Retinal pigment epithelial cell (primary cell): ENCODE measurements around the gene BAHD1.

Experiments
- DNase-seq: peaks from one replicate; pipeline ENCODE4 v3.0.0-alpha.2; 2010; ENCODE audit warnings: low read depth
- H3K4me3 ChIP-seq: 2 replicates; pipeline ENCODE4 v1.5.1; 2011; ENCODE audit warnings: mild to moderate bottlenecking, low read length, control low read depth, moderate library complexity
- TF ChIP-seq, protein P1 (sequence below): conservative IDR thresholded peaks from 2 replicates; pipeline ENCODE4 v1.5.1; 2011; ENCODE audit warnings: low read depth, low read length, control low read depth, inconsistent platforms

Gene BAHD1

DNA sequence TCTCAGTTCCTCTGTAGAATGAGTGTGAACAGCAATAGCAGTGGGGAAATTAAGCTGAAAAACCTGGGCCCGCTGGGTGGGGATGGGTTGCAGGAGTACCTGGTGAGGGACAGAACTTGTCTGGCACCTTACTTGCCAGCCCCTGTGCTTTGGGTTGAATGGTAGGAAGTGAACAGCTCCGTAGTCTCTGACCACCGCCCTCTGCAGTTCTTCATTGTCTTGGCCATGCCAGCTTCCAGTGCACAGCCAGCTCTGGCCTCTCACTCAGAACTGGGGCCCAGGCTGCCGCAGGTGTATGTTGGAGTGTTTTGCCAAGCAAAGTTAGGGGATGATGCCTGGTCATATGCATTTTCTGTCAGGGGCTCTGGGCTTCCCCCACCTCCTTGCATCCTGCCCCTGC is 16.0 kb downstream of the BAHD1 start:
- no peak for DNase-seq
- TF ChIP-seq, protein P1, sequence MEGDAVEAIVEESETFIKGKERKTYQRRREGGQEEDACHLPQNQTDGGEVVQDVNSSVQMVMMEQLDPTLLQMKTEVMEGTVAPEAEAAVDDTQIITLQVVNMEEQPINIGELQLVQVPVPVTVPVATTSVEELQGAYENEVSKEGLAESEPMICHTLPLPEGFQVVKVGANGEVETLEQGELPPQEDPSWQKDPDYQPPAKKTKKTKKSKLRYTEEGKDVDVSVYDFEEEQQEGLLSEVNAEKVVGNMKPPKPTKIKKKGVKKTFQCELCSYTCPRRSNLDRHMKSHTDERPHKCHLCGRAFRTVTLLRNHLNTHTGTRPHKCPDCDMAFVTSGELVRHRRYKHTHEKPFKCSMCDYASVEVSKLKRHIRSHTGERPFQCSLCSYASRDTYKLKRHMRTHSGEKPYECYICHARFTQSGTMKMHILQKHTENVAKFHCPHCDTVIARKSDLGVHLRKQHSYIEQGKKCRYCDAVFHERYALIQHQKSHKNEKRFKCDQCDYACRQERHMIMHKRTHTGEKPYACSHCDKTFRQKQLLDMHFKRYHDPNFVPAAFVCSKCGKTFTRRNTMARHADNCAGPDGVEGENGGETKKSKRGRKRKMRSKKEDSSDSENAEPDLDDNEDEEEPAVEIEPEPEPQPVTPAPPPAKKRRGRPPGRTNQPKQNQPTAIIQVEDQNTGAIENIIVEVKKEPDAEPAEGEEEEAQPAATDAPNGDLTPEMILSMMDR: no peak
- no peak overlapping the region for H3K4me3 ChIP-seq

DNA sequence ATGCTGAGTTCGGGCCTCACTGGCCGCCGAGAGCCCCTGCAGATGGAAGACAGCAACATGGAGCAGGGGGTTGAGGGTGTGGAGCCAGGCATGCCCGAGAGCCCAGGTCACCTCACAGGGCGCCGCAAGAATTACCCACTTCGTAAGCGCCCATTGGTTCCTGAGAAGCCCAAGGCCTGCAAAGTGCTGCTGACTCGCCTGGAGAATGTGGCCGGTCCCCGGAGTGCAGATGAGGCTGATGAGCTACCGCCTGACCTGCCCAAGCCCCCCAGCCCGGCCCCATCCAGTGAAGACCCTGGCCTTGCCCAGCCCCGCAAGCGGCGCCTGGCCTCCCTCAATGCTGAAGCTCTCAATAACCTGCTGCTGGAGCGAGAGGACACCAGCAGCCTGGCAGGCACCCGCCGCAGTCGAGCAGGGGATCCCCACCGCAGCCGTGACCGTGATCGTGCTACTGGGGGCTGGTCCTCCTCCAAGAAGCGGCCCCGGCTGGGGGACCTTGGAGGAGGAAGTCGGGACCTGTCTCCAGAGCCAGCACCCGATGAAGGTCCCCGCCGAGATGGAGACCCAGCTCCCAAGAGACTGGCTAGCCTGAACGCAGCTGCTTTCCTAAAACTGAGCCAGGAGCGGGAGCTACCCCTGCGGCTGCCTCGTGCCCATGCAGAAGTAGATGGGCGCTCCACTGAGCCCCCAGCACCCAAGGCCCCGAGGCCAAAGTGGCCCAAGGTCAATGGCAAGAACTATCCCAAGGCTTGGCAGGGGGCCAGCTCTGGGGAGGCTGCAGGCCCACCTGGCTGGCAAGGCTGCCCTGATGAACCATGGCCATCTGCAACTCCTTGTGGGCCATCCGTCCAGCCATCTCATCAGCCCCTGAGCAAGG is 18.0 kb downstream of the BAHD1 start:
- TF ChIP-seq, protein P1: no peak
- no peak for DNase-seq
- no peak overlapping the region for H3K4me3 ChIP-seq

DNA sequence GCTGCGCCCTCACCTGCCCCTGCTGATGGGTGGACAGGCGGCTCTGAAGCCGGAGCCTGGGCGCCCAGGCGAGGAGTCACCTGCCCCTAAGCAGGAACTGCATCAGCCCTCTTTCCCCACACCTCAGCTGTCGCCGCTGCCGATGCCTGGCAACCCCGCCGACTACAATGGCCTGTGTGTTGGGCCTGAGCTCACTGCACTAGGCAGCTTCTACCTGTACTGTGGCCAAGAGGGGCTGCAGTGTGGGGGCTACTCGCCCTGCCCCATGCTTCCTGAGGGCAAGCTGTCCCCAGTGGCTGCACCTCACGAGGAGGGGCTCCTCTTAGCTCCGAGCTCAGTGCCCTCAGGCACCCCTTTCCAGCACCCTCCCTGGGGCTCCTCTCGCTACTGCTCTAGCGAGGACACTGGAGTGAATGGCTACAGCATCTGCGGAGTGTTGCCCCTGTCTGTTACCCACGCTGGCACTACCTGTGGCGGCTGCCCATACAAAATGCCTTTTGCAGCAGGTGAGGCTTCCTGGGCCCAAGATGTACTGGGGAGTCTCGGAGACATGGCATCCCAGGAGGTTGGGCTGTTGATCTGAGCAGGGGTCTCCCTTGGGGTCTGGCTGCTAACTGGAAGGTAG is 18.8 kb downstream of the BAHD1 start:
- no peak overlapping the region for H3K4me3 ChIP-seq
- DNase-seq: no peak
- TF ChIP-seq, protein P1: no peak

DNA sequence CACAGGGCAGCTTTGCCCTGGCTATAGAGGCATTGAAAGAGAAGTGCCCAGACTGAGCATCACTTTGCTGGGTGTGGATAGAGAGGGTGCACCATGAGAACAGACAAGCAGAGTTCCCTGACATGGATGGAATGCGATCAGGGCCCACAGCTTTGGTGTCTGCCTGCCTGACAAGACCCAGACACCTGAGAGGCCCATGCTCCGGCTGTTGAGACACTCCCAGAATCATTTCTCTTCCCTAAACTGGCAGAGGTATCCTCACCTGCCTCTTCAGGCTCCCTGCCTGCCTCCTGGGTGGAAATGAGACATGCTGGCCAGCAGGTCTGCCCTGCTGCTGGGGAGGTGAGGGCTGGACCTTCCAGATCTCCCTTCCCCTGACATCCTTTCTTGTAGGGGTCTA is 19.7 kb downstream of the BAHD1 start:
- no peak overlapping the region for H3K4me3 ChIP-seq
- no peak for DNase-seq
- TF ChIP-seq, protein P1: no peak

GRCh38 chr15:40461958-40462357 is 21.2 kb downstream of the BAHD1 start:
- TF ChIP-seq, protein P1: no peak
- DNase-seq: no peak
- no peak overlapping the region for H3K4me3 ChIP-seq

- TF ChIP-seq, protein P1: no peak
- DNase-seq: no peak
- H3K4me3 ChIP-seq: no peak overlapping the region
Observed at GRCh38 chr15:40463279-40463678, 22.5 kb downstream of the BAHD1 start.

DNA sequence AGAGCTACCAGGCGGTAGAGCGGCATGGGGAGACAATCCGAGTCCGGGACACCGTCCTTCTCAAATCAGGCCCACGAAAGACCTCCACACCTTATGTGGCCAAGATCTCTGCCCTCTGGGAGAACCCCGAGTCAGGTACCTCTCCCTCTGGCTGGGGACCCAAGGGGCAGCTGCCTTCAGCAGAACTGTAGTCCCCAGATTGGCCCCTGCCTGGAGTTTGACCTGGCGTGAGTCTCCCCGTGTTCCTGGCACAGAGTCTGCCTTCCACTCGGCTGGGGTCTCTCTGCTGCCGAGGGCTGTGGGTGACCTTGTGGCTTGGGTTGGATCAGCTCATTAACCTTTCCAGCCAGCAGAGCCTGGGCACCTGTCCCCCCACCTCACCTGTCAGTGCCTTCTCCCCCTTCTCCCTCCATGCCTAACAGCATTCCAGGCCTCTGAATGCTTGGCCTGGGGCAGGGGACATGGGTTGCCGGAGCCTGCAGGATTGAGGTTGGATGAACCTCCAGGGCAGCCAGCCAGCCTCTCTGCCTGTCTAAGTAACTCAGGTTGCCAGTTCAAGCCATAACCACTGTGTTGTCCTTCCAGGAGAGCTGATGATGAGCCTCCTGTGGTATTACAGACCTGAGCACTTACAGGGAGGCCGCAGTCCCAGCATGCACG is 23.3 kb downstream of the BAHD1 start:
- no peak for DNase-seq
- no peak overlapping the region for H3K4me3 ChIP-seq
- TF ChIP-seq, protein P1: no peak
